Hepatocyte (in vitro differentiated cells): Measurements from ENCODE around the gene LSG1. TPM values are rescaled to one million over a fixed set of nuclear protein-coding genes. Genes with fewer than 3 reads are reported as not detected.

Experiments used
- DNase-seq: peaks from one replicate; pipeline ENCODE4 v3.0.0-alpha.2; 2016; ENCODE audit warnings: low spot score
- H2AFZ ChIP-seq: fragments of 200-600 bp; sonication (generic); 2 replicates; pipeline ENCODE4 v1.6.0; 2016; ENCODE audit warnings: antibody characterized with exemption, mild to moderate bottlenecking
- H3K27ac ChIP-seq: fragments of 200-600 bp; sonication (generic); 2 replicates; pipeline ENCODE4 v1.5.1; 2016; ENCODE audit warnings: mild to moderate bottlenecking
- H3K27me3 ChIP-seq: fragments of 200-600 bp; sonication (generic); 2 replicates; pipeline ENCODE4 v1.6.1; 2016
- H3K36me3 ChIP-seq: fragments of 200-600 bp; sonication (generic); replicated peaks from 2 replicates; pipeline ENCODE4 v1.5.1; 2016; ENCODE audit warnings: low read depth; ENCODE audit not compliant: insufficient read depth
- H3K4me1 ChIP-seq: fragments of 200-600 bp; sonication (generic); 2 replicates; pipeline ENCODE4 v1.5.1; 2016; ENCODE audit warnings: mild to moderate bottlenecking, moderate library complexity; ENCODE audit not compliant: insufficient read depth
- H3K4me2 ChIP-seq: fragments of 200-600 bp; sonication (generic); 2 replicates; pipeline ENCODE4 v1.6.0; 2016
- H3K4me3 ChIP-seq: fragments of 200-600 bp; sonication (generic); 2 replicates; pipeline ENCODE4 v1.5.1; 2016; ENCODE audit warnings: mild to moderate bottlenecking
- H3K79me2 ChIP-seq: fragments of 200-600 bp; sonication (generic); 2 replicates; pipeline ENCODE4 v1.6.0; 2017; ENCODE audit warnings: mild to moderate bottlenecking
- H3K9me2 ChIP-seq: fragments of 200-600 bp; sonication (generic); replicated peaks from 2 replicates; pipeline ENCODE4 v1.6.0; 2017; ENCODE audit warnings: mild to moderate bottlenecking; ENCODE audit not compliant: insufficient read depth
- H3K9me3 ChIP-seq: fragments of 200-600 bp; sonication (generic); 2 replicates; pipeline ENCODE4 v1.5.1; 2016; ENCODE audit warnings: low read depth, mild to moderate bottlenecking
- H4K20me1 ChIP-seq: fragments of 200-600 bp; sonication (generic); 2 replicates; pipeline ENCODE4 v1.6.0; 2016; ENCODE audit warnings: mild to moderate bottlenecking; ENCODE audit not compliant: insufficient read depth, poor library complexity, severe bottlenecking
- CTCF ChIP-seq: fragments of 200-600 bp; sonication (generic); IDR thresholded peaks from 2 replicates; pipeline ENCODE4 v1.5.1; 2016; ENCODE audit warnings: antibody characterized with exemption, mild to moderate bottlenecking; ENCODE audit not compliant: poor library complexity
- EZH2 ChIP-seq: fragments of 200-600 bp; sonication (generic); IDR thresholded peaks from 2 replicates; pipeline ENCODE4 v1.6.1; 2016; ENCODE audit warnings: antibody characterized with exemption, mild to moderate bottlenecking, borderline replicate concordance
- EZH2phosphoT487 ChIP-seq: fragments of 200-600 bp; sonication (generic); IDR thresholded peaks from one replicate; pipeline ENCODE4 v1.6.1; 2018; ENCODE audit warnings: antibody characterized with exemption, mild to moderate bottlenecking, low read depth, moderate library complexity; ENCODE audit not compliant: unreplicated experiment, severe bottlenecking
- WGBS: methylation state at CpG from one replicate; pipeline ENCODE4 v1.1.6; 2016; ENCODE audit warnings: low lambda C conversion rate; ENCODE audit errors: missing lambda C conversion rate; 5-methylcytosine and 5-hydroxymethylcytosine counted together
- polyA plus RNA-seq: library from polyadenylated mRNA; unstranded; fragments of >200 nt; fragmentation: Nextera tagmentation; extraction: Ambion mirVana; gene quantifications from 2 replicates; pipeline ENCODE4 v1.2.1, GENCODE V29; 2016
- total RNA-seq: library from RNA; depleted of rRNA; stranded (reverse); fragments of >200 nt; gene quantifications from 2 replicates; pipeline ENCODE4 v1.2.3, GENCODE V29; 2014

The LSG1 gene
- total and polyA plus RNA-seq, 2 experiments from 2014 or later, result 27.0 to 29.5 TPM

GRCh38 chr3:194661374-194661773 is 10.6 kb downstream of the LSG1 start:
- Histone ChIP-seq H3K79me2 (no peaks in the 10 kb centered on the region), H3K9me2 (no peaks in the 10 kb centered on the region), H4K20me1 (no peaks in the 10 kb centered on the region), H3K4me3 (no peak overlapping the region), H3K27me3 (no peaks in the 10 kb centered on the region), H2AFZ (no peak overlapping the region), H3K4me1 (no peaks in the 10 kb centered on the region), H3K36me3 (no peaks in the 10 kb centered on the region), H3K9me3 (no peaks in the 10 kb centered on the region), H3K27ac (no peak overlapping the region), H3K4me2 (no peak overlapping the region)
- no peak for DNase-seq
- WGBS, result 82% methylated on average over 3 of the region's 3 CpGs
- TF ChIP-seq EZH2 (no peak), CTCF (no peak), EZH2phosphoT487 (no peak)

- TF ChIP-seq EZH2 (no peak), CTCF (no peak), EZH2phosphoT487 (no peak)
These were observed 12.2 kb downstream of the LSG1 start for GRCh38 chr3:194659778-194660177.

DNA sequence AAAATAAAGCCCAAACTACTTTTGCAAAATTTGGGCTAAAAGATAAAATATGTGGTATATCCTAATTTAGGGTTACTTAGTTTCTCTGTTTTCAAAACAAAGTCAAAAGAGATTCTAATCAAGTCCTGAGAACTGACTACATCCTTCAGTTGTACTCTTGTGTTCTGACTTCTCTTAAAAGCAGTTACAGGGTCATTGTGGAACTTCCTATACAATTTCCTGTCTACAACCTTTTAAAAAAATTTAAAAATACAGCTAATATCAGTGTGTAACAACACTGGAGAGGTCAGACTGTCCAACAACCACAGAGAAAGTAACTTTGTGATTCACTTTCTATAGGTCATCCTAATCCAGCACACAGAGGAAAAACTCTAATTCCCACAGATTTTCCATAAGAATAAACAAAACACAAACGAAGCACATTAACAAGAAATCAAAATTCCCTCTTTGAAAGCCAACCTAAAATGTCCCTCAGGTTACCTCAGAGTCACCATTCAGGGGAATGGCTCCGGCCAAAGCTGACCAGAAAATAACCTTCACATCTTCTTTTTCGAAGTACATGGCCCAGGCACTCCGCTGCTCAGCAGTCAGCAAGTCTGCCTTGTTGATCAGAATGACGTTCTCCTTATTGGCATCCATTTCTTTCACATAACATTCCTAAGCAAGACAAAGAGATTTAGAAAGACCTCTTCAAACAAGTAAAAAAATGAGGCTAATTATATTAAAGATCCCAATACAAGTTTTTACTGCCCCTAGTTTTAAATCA is 13.3 kb downstream of the LSG1 start:
- Histone ChIP-seq H3K36me3 (no peaks in the 10 kb centered on the region), H4K20me1 (no peaks in the 10 kb centered on the region), H3K4me3 (no peak overlapping the region), H3K27ac (no peak overlapping the region), H3K4me1 (no peaks in the 10 kb centered on the region), H3K79me2 (no peaks in the 10 kb centered on the region), H3K9me3 (no peaks in the 10 kb centered on the region), H3K4me2 (no peak overlapping the region), H2AFZ (no peak overlapping the region), H3K27me3 (no peaks in the 10 kb centered on the region), H3K9me2 (no peaks in the 10 kb centered on the region)
- TF ChIP-seq EZH2, result no peak
- no peak for DNase-seq
- 94% methylated on average over 5 of the region's 5 CpGs for WGBS

More at GRCh38 chr3:194659778-194660177, 12.2 kb downstream of the LSG1 start:
- H3K4me3 ChIP-seq, result no peak overlapping the region
- 85% methylated on average over 7 of the region's 7 CpGs for WGBS
- DNase-seq, result no peak
- H2AFZ ChIP-seq, result no peak overlapping the region
- H4K20me1 ChIP-seq, result no peaks in the 10 kb centered on the region
- H3K27me3 ChIP-seq, result no peaks in the 10 kb centered on the region
- H3K79me2 ChIP-seq, result no peaks in the 10 kb centered on the region
- no peak overlapping the region for H3K4me2 ChIP-seq
- no peak overlapping the region for H3K27ac ChIP-seq
- H3K36me3 ChIP-seq, result no peaks in the 10 kb centered on the region
- no peaks in the 10 kb centered on the region for H3K9me3 ChIP-seq
- H3K9me2 ChIP-seq, result no peaks in the 10 kb centered on the region
- no peaks in the 10 kb centered on the region for H3K4me1 ChIP-seq

DNA sequence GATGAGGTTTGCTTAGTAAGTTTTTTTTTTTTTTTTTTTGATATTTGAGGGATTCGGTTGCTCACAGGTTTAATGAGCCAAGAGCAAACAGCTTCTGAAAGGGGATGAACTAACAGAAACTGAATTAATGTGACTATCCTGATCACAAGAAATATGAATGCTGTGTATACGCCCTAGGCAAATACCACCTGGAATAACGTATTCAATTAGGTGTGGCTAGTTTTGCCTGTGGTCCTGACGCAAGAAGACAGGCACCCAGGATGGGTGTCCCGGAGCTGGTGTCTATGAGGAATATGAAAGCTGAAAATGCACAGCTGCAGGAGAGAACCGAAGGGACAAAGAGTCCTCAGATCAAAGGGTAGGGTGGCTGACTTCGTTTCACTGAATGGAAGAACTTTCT is 14.6 kb downstream of the LSG1 start:
- H3K36me3 ChIP-seq, result no peaks in the 10 kb centered on the region
- H3K27me3 ChIP-seq, result no peaks in the 10 kb centered on the region
- H2AFZ ChIP-seq, result no peak overlapping the region
- no peaks in the 10 kb centered on the region for H3K79me2 ChIP-seq
- no peak overlapping the region for H3K4me2 ChIP-seq
- H3K9me3 ChIP-seq, result no peaks in the 10 kb centered on the region
- no peak overlapping the region for H3K27ac ChIP-seq
- H4K20me1 ChIP-seq, result no peaks in the 10 kb centered on the region
- H3K4me1 ChIP-seq, result no peaks in the 10 kb centered on the region
- TF ChIP-seq CTCF (no peak), EZH2phosphoT487 (no peak), EZH2 (no peak)
- H3K4me3 ChIP-seq, result no peak overlapping the region
- DNase-seq, result no peak
- H3K9me2 ChIP-seq, result no peaks in the 10 kb centered on the region
- 83% methylated on average over 7 of the region's 7 CpGs for WGBS
